G401.6 (cell line): ENCODE results near the gene ARHGEF38.
"Not testable (repeated sequence)": the region's sequence is repeated elsewhere in the genome, so short reads cannot be mapped to it uniquely, and the experiment has no call there.

ENCODE experiments used
- FAIRE-seq: peaks from 2 replicates; lab custom pipeline; 2012; peaks lifted over from hg19 to GRCh38; lab: Jason Lieb, UNC

Gene ARHGEF38

GRCh38 chr4:105609819-105610218 is 57.4 kb downstream of the ARHGEF38 start:
- FAIRE-seq: not testable (repeated sequence)

DNA sequence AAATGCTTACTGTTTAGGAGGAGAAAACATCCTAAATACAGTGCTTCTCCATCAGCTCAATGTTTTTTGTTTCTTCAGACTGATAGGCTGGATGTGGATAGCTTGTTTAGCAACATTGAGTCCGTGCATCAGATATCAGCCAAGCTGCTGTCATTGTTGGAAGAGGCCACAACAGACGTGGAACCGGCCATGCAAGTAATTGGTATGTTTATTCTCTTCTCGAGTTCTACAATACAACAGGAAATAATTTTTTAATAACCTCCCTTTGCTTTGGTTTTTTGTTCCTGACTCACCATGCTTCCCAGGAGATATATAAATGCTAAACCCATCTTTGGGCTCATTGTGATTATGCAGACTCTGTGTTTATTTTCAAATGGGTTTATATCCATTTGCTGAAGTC is 60.9 kb downstream of the ARHGEF38 start:
- no peak for FAIRE-seq

- no peak for FAIRE-seq
These were observed 66.9 kb downstream of the ARHGEF38 start for GRCh38 chr4:105619188-105619931.

DNA sequence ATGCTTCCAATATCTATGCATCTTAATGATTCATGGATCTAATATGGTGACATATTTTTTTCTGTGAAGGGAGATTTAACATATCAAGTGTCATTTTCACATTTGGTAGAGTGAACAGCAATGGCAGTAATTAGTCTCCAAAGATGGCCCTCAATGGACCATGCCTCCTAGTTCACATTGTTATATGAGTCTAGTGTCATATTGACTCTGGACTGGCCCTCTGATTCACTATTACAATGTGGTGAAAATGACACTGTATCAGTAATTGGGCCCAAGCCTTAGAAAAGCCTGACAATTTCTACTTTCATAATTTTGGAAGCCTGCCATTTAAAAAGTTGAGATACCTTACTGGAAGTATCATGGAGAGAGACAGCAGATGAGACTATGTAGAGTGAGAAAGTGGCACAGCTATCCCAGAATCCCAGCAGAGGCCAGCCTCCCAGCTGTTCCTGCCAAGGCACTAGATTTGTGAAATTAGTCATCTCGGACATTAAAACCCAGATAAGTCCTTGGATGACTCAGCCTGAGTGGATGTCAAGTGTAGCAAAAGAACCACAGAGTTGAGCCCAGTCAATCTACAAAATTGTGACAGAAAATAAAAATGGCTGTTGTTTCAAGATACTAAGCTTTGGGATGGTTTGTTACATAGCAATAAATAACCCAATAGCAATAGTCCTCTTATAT is 68.4 kb downstream of the ARHGEF38 start:
- no peak for FAIRE-seq

DNA sequence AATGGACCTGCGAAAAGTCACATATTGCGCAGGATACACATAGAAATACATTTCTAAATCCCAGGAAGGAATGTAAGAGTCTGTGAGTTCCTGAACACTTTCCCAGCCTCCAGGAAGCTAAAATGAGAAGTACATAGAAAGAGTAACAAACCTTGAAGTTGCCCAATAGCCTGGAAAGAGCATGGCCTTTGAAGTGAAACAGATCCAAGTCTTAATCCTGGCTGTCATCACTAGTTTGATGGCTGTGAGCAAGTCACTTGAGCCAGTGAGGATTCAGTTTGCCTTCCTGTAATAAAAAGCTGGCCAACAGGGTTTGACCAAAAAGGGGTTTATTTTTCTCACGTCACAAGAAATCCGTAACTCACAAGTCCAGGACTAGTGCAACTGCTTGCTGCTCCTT is 69.8 kb downstream of the ARHGEF38 start:
- no peak for FAIRE-seq

DNA sequence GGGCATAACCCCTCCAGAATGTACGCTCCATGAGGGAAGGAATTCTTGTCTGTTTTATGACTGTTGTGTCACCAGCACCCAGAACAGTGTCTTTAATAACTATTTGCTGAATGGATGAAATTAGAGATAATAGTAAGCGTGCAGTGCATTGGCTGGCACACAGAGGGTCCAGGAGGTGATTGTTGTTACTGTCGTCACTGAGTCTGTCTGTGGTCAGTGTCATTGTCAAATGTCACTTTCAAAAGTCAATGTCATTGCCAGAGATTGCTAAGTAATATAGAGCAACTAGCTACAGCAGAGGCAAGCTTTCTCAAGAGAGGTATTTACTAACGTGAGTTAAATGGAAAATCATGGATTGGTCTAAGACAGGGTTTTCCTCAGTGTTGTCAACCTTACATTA is 70.7 kb downstream of the ARHGEF38 start:
- no peak for FAIRE-seq

- FAIRE-seq: no peak
These were observed 72.1 kb downstream of the ARHGEF38 start for GRCh38 chr4:105624530-105624929.

DNA sequence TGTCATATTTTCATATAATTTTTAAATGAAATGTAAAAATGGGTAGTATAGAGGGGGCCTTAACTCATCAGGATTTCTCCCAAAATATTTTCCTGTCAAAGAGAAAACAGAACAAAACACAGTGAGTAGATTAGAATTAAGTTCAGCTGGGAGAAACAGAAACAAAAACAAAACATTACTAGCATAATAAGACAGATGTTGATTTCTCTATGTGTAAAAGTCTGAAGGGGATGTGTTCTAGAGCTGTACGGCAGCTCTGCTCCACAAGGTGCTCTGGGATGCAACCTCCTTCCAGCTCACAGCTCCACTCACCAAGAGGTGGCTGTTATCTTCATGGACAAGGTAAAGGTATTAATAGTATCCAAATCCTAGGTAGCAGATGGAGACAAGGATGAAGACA is 72.8 kb downstream of the ARHGEF38 start:
- FAIRE-seq: no peak

DNA sequence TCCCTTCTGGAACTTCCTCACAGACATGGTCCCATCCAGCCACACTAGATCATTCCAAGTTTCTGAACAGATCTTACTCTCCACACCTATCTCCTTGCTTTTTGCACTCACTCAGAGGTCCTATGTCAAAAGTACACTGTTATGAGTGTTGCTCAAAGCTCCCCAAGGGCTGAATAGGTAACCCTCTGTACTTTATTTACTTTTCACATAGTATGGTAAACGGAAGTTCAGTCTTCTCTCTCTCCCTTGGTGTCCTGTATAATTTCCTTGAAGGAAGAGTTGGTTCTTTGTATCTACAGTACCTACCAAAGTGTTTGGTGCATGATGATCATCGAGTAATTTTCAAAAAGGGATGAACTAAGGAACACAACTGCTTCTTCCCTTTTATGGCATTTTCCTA is 74.4 kb downstream of the ARHGEF38 start:
- no peak for FAIRE-seq

GRCh38 chr4:105627620-105628019 is 75.2 kb downstream of the ARHGEF38 start:
- no peak for FAIRE-seq

DNA sequence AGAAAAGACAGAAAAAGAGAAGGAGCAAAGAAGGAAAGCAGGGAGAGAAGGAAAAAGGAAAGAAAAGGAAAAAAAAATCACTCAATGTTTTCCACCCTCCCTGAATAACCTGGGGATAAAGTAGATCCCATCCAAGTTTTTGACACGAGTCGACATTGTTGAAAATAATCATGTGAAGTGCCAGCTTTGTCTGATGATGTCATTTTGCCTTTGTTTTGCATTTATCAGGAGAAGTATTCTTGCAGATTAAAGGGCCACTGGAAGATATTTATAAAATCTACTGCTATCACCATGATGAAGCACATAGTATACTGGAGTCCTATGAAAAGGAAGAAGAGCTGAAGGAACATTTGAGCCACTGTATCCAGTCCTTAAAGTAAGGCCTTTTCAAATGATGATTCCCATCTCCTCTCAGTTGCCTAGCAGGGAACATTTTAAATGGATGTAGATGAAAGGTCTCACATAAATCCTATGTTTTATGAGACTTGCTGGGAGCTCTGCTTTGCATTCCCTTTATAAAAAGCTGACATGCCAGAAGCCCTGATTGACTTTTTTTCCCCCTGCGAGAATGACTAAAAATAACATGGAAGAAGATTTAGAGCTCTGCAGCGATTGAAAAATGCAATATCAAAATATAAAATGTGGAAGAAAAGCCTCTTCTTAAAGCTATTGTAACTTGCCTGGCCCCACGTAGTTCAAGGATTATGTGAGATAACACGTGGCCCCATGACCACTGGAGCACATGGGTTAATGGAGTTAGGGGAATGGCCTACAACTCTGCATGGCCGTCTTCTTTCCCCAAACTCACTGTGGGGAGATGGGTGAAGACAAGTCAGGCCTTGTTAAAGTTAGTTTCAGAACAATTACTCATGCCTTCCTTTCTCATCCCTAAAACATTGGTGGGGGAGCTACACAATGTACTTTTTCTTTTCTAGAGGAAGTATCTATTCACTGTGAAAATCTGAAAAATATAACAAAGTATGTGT is 78.5 kb downstream of the ARHGEF38 start:
- no peak for FAIRE-seq

GRCh38 chr4:105631818-105632400 is 79.5 kb downstream of the ARHGEF38 start:
- peak; percentile 30 for FAIRE-seq

- FAIRE-seq: no peak
These were observed 80.2 kb downstream of the ARHGEF38 start for GRCh38 chr4:105632599-105632998.

DNA sequence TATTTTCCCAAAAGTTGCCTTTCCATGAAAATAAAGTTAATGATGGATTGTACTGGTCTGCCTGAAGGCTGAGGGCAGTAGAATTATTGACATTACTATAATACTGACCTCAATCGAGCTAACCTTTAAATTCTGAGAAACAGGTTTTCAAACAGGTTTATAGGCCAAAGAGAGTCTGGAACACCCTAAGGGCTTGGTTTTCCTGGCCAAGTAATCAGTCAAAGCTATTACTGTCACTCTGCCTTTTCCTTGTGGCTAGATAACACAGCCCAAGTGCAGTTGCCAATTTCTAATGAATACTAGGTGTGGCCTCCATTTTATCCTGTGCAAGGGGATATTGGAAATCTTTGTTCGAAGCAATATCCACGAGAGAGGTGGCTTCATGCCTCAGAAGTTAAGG is 80.8 kb downstream of the ARHGEF38 start:
- FAIRE-seq: no peak

DNA sequence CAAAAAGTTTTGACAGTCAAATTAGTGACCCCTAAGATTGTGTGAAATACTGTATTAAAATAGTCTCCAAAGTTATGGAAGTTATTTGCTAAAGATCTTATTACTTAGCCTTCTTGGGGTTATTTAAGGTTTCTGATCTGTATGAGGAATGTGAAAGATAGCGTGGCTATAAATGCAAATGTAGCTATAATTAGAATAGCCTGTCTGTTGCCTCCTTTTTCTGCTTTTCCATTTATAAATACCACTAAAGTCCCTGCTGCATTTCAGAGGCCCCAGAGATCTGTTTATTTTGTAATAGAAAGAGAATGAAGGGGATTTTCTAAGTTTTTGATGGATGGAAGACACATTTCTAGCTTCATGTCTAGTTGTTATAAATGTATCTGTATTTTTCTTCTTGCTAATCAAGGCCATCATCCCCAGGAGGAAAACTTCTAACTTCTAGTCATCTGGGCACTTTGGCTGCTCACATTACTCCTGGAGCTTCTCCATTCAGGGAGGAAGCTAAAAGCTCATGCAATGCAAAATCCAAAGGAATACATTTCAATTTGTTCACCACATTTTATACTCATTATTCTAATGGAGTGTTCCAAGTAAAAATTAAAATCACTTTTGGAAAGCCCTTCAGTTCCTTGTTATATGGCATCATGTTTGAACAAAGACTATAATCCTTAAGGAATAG is 82.1 kb downstream of the ARHGEF38 start:
- FAIRE-seq: no peak

- FAIRE-seq: no peak
These were observed 85.2 kb downstream of the ARHGEF38 start for GRCh38 chr4:105637408-105638176.

- FAIRE-seq: no peak
These were observed 89.4 kb downstream of the ARHGEF38 start for GRCh38 chr4:105641845-105642244.

- FAIRE-seq: no peak
These were observed 91.8 kb downstream of the ARHGEF38 start for GRCh38 chr4:105644257-105644656.

- no peak for FAIRE-seq
These were observed 93.0 kb downstream of the ARHGEF38 start for GRCh38 chr4:105645440-105645839.

GRCh38 chr4:105650190-105650589 is 97.8 kb downstream of the ARHGEF38 start:
- FAIRE-seq: no peak

GRCh38 chr4:105651884-105652283 is 99.5 kb downstream of the ARHGEF38 start:
- no peak for FAIRE-seq
